A549 treated with CpdA at 1 μM for 4 hours (cell line): ENCODE data around the gene NKAIN4. TPM values are rescaled to one million over a fixed set of nuclear protein-coding genes. Genes with fewer than 3 reads are reported as not detected.

Experiments
- total RNA-seq: library from RNA; stranded (reverse); fragments of 200-300 nt; extraction: Qiagen RNA extraction; gene quantifications from 5 replicates; pipeline ENCODE4 v1.2.3, GENCODE V29; 2022; ENCODE audit warnings: low read depth

NKAIN4 gene
- total RNA-seq: 6.3 to 10.3 TPM (median 6.7 TPM) in 5 replicates

DNA sequence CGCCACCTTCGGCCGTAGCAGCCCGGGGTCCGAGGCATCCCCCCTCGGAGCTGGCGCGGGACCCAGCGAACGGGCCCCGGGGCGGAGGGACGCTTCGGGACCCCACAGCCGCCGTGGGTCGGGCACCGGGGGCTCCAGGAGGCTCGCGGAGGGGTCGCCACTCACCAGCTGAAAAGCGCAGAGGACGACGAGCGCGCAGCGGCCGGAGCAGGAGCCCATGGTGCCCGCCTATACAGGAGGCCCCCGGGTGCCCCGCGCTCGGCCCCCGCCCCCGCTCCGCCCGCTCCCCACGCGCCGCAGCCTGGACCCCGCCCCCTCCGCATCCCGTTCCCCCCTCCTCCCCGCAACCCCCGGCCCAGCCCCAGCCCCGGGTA is at the start of gene NKAIN4:
TSS of gene NKAIN4 (minus strand) at position 232 of the 374 bp plus-strand sequence. CDS start at position 219, 13 bp downstream.

GRCh38 chr20:63292904-63293303 is 38.6 kb upstream of the NKAIN4 start, which contains the start of gene COL20A1:
TSS of gene COL20A1 (plus strand) at chr20:63293186. CDS start at chr20:63295108, 1,922 bp downstream.

DNA sequence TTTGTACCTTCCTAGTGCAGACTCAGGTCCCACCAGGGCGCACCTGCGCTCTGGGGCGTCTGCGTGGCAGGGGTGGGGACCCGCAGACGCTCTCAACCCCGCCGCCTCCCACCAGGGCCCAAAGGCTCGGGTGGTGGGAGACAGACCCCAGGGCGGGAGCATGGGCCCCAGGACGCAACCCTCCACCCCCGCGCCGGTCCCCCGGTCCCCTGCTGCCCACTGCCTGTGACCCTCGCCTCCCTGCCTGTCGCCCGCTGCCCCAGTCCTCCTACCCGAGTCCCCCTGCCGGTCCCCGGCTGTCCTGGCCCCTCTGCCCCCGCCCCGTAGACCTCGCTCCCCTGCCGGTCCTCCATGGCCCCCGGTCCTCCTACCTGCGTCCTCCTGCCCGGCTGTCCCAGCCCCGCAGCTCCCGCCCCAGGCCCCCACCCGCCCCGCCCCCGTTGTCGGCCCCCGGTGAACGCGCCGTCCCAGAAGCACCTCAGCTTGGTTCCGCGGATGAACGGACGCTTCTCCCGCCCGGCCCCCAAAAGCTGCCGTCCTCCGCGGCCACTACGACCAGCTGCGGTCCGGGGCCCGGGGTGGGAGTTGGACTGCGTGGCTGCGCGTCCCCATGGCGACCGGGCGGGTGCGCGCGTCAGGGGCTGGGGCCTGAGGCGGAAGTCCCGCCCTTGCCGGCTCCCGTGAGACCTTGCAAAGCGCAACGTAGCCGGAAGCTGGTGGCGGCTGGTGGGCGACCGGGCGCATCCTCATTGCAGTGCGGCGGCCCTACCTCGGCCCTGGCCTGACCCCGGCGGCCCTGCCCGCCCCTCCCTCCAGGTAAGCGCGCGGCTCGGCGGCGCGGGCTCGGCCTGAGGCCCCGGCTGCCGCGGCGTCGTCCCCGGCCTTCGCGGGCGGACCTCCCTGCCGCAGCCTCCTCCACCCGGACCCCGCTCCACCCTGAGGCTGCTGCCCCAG is 18.1 kb upstream of the NKAIN4 start, which contains the start of gene ARFGAP1:
TSS of gene ARFGAP1 (plus strand) at position 709 of the 954 bp plus-strand sequence. CDS start 2,768 bp downstream, outside the sequence.

DNA sequence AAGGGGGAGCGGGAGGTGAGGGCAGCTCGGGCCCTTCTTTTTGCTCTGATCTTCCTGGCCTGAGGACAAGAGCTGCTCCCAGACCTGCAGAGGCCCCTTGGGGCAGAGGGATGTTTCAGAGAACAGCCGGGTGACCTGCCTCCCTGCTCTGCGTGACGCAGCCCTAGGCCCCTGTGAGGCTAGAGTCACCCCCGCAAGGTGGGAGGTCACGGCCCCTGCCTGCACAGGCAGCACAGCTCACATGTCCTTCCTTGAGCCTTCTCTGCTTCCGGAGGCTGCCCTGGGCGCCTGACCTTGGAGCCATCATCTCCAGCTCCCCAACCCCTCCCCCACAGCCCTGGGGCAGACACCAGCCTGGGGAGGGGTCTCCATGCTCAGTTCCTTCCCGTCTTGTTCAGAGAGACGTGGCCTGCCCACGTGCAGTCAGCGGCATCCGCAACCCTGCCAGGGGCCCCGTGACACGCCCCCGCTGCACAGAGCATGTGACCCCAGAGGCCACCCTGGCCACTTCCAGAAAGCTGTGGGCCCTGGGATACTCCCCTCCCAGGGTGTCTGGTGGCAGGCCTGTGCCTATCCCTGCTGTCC is 18.8 kb downstream of the NKAIN4 start, which contains the start of gene BIRC7:
TSS of gene BIRC7 (plus strand) at position 507 of the 585 bp plus-strand sequence. CDS start 192 bp downstream, outside the sequence.

DNA sequence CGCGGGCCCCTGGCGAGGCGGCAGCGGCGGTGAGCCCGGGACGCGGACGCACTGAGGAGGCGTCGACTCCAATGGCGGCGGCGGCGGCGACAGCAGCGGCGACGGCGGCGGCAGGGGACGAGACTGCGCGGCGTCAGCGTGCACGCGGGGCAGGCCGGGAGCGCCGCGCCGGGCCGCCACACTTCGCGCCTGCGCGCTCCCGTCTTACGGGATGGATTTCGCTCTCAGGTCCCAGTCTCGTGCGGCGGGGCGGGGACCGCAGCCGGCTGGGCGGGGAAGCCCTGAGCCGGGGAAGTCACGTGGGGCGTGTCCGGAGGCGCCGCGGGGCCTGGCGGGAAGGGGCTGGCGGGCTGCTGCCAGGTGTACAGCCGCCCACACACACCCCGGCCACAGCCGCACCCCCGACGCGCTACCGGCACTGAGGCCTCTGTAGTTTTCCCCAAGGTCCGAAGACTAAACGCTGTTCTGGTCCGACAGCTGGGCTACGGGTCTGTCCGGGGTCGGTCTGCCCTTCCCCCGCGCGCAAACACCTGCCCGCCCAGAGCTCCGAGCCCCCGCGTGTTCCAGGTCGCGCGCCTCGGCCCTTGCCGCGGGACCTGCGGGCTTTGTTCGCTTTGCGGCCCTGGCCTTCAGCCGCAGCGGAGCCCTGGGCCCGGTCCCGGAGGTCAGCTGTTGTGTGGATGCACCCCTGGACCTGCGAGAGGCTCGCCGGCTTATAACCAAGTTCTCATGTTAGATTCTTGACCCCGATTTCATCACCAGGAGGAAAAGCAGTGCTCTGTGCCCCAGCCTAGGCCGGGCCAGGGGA is 38.0 kb downstream of the NKAIN4 start, which contains the start of gene YTHDF1:
TSS of gene YTHDF1 (minus strand) at position 91 of the 808 bp plus-strand sequence. CDS start 239 bp downstream, outside the sequence.

Other genes with a start within 250 kb of the NKAIN4 start
- not detected in 5 replicates for gene BHLHE23, start 247.5 kb downstream of the NKAIN4 start, total RNA-seq
- gene YTHDF1, start 38.3 kb downstream of the NKAIN4 start, total RNA-seq: 50.3 to 60.2 TPM (median 53.2 TPM) in 5 replicates
- gene BIRC7, start 18.6 kb downstream of the NKAIN4 start, total RNA-seq: 1.9 to 4.4 TPM (median 3.2 TPM) in 5 replicates
- 69.7 to 103 TPM (median 80.9 TPM) in 5 replicates for gene ARFGAP1, start 18.4 kb upstream of the NKAIN4 start, total RNA-seq
- 0.73 to 1.4 TPM (median 1.1 TPM) in 5 replicates for gene COL20A1, start 38.7 kb upstream of the NKAIN4 start, total RNA-seq
- 0.16 to 0.29 TPM (median 0.20 TPM) in 5 replicates for gene CHRNA4, start 106.9 kb upstream of the NKAIN4 start, total RNA-seq
- 0.50 to 0.68 TPM (median 0.60 TPM) in 5 replicates for gene KCNQ2, start 218.2 kb upstream of the NKAIN4 start, total RNA-seq
- 136 to 164 TPM (median 141 TPM) in 5 replicates for gene EEF1A2, start 244.6 kb upstream of the NKAIN4 start, total RNA-seq